ENCODE measurements around the gene KNDC1.

Gene KNDC1

GRCh38 chr10:133266056-133266795 lies 106.2 kb downstream of the KNDC1 start:
- DNase-seq = no peak

- DNase-seq = no peak
These were observed 107.3 kb downstream of the KNDC1 start for GRCh38 chr10:133267293-133267692.

GRCh38 chr10:133267829-133268228 lies 107.8 kb downstream of the KNDC1 start:
- no peak for DNase-seq

GRCh38 chr10:133268532-133268931 lies 108.5 kb downstream of the KNDC1 start:
- DNase-seq = no peak

GRCh38 chr10:133269367-133269766 lies 109.3 kb downstream of the KNDC1 start:
- no peak for DNase-seq

- DNase-seq = no peak
These were observed 110.2 kb downstream of the KNDC1 start for GRCh38 chr10:133270204-133270603.

- DNase-seq = no peak
These were observed 110.8 kb downstream of the KNDC1 start for GRCh38 chr10:133270773-133271297.

- no peak for DNase-seq
These were observed 111.7 kb downstream of the KNDC1 start for GRCh38 chr10:133271521-133272300.

GRCh38 chr10:133272301-133272963 lies 112.4 kb downstream of the KNDC1 start:
- DNase-seq = no peak

GRCh38 chr10:133272964-133273420 lies 113.0 kb downstream of the KNDC1 start:
- no peak for DNase-seq

- DNase-seq = no peak
These were observed 113.6 kb downstream of the KNDC1 start for GRCh38 chr10:133273534-133274143.

GRCh38 chr10:133274751-133275683 lies 115.0 kb downstream of the KNDC1 start:
- DNase-seq = no peak

GRCh38 chr10:133275684-133276092 lies 115.7 kb downstream of the KNDC1 start:
- DNase-seq = no peak
